Tibial artery (tissue), 4 donors: Measurements from ENCODE around the gene JAKMIP1.
A peak's percentile ranks its signal among the peaks of the same experiment; 100 is the strongest.

Experiments used
- DNase-seq, 2 donors: peaks; one replicate each; pipeline ENCODE4 v3.0.0-alpha.2; 2019
- H3K27ac ChIP-seq, 2 donors: fragments of 200-600 bp; sonication (generic) in 1 of 2; 1 replicate in 1 of 2; 2 replicates in 1 of 2; pipeline ENCODE4 v1.5.1; 2018 to 2019; ENCODE audit warnings: mild to moderate bottlenecking in 1 of 2
- H3K27me3 ChIP-seq, 2 donors: fragments of 200-600 bp; sonication (generic) in 1 of 2; one replicate each; pipeline versions ENCODE4 v1.5.1 to v1.6.0; 2016 to 2019
- H3K36me3 ChIP-seq, 3 donors: fragments of 200-600 bp; sonication (generic) in 2 of 3; one replicate each; pipeline ENCODE4 v1.5.1; 2016 to 2019; ENCODE audit warnings: mild to moderate bottlenecking in 2 of 3
- H3K4me1 ChIP-seq, 4 donors: fragments of 200-600 bp; sonication (generic) in 2 of 4; 1 replicate in 3 of 4; 2 replicates in 1 of 4; pipeline ENCODE4 v1.5.1; 2016 to 2019
- H3K4me3 ChIP-seq, 2 donors: fragments of 200-600 bp; sonication (generic) in 1 of 2; 1 replicate in 1 of 2; 2 replicates in 1 of 2; pipeline ENCODE4 v1.5.1; 2018 to 2019; ENCODE audit warnings: mild to moderate bottlenecking in 2 of 2
- H3K9me3 ChIP-seq, 3 donors: fragments of 200-600 bp; sonication (generic) in 1 of 3; one replicate each; pipeline ENCODE4 v1.5.1; 2016 to 2019
- CTCF ChIP-seq, 2 experiments: fragments of 200-600 bp in 1 of 2; fragments of 450-650 bp in 1 of 2; IDR thresholded peaks; one replicate each; pipeline ENCODE4 v1.5.1; 2017 to 2019; ENCODE audit warnings: antibody characterized with exemption in 2 of 2, mild to moderate bottlenecking in 1 of 2, moderate library complexity in 1 of 2
- intact Hi-C: fragments of 100-400 bp; cut with DNase I; formaldehyde crosslinking; loops from one replicate; pipeline ENCODE4 v1.15.0; 2023; ENCODE audit warnings: low total_unique reads

Gene JAKMIP1

GRCh38 chr4:6208416-6208815 is 8.1 kb upstream of the JAKMIP1 start:
- peak in 1 of 2 donors; percentile 9 for DNase-seq
- intact Hi-C loops, result no loop called here
- TF ChIP-seq CTCF (IDR thresholded peaks at IDR 0.05), result no peak

GRCh38 chr4:6207602-6208001 is 7.3 kb upstream of the JAKMIP1 start:
- Histone ChIP-seq H3K36me3 (no peaks in the 10 kb centered on the region), H3K9me3 (no peaks in the 10 kb centered on the region), H3K27ac (no peak overlapping the region), H3K4me3 (no peak overlapping the region), H3K27me3 (no peaks in the 10 kb centered on the region), H3K4me1 (no peaks in the 10 kb centered on the region)
- TF ChIP-seq CTCF (IDR thresholded peaks at IDR 0.05), result no peak
- intact Hi-C loops, result no loop called here
- DNase-seq, result peak in 1 of 2 donors; percentile 1

More at GRCh38 chr4:6208416-6208815, 8.1 kb upstream of the JAKMIP1 start:
- no peaks in the 10 kb centered on the region for H3K27me3 ChIP-seq
- H3K27ac ChIP-seq, result no peak overlapping the region
- no peaks in the 10 kb centered on the region for H3K4me1 ChIP-seq
- H3K4me3 ChIP-seq, result no peak overlapping the region
- H3K36me3 ChIP-seq, result no peaks in the 10 kb centered on the region
- H3K9me3 ChIP-seq, result peaks cover 0 to 6% (median 0%) of the 10 kb centered on the region in 3 donors

GRCh38 chr4:6206771-6207290 is 6.5 kb upstream of the JAKMIP1 start:
- peak; percentile 2 to 28 for DNase-seq
- no peak for TF ChIP-seq CTCF (IDR thresholded peaks at IDR 0.05)
- no peaks in the 10 kb centered on the region for H3K4me1 ChIP-seq
- H3K27me3 ChIP-seq, result no peaks in the 10 kb centered on the region
- H3K9me3 ChIP-seq, result peaks cover 0 to 4% (median 2%) of the 10 kb centered on the region in 3 donors
- no peak overlapping the region for H3K27ac ChIP-seq
- no peak overlapping the region for H3K4me3 ChIP-seq
- intact Hi-C loops, result no loop called here
- H3K36me3 ChIP-seq, result no peaks in the 10 kb centered on the region

GRCh38 chr4:6205973-6206372 is 5.6 kb upstream of the JAKMIP1 start:
- DNase-seq, result no peak
- intact Hi-C loops, result no loop called here
- Histone ChIP-seq H3K9me3 (peaks cover 0 to 13% (median 9%) of the 10 kb centered on the region in 3 donors), H3K36me3 (no peaks in the 10 kb centered on the region), H3K27me3 (peaks cover 0 to 7% of the 10 kb centered on the region in 2 donors), H3K4me3 (no peak overlapping the region), H3K27ac (no peak overlapping the region), H3K4me1 (no peaks in the 10 kb centered on the region)
- no peak for TF ChIP-seq CTCF (IDR thresholded peaks at IDR 0.05)

- peaks cover 0 to 3% (median 1%) of the 10 kb centered on the region in 4 donors for H3K4me1 ChIP-seq
- DNase-seq, result peak; percentile 6 to 8
- intact Hi-C loops, result no loop called here
Observed at GRCh38 chr4:6205567-6205931, 5.2 kb upstream of the JAKMIP1 start.

More at GRCh38 chr4:6205567-6205931, 5.2 kb upstream of the JAKMIP1 start:
- H3K27ac ChIP-seq, result no peak overlapping the region
- no peak overlapping the region for H3K4me3 ChIP-seq
- H3K9me3 ChIP-seq, result peaks cover 0 to 13% (median 9%) of the 10 kb centered on the region in 3 donors
- peaks cover 0 to 11% of the 10 kb centered on the region in 2 donors for H3K27me3 ChIP-seq
- TF ChIP-seq CTCF (IDR thresholded peaks at IDR 0.05), result no peak
- H3K36me3 ChIP-seq, result no peaks in the 10 kb centered on the region
